GM12891 (cell line): ENCODE results near the gene DHCR7.

ENCODE experiments used
- DNase-seq: peaks from one replicate; pipeline ENCODE4 v3.0.0; 2011; ENCODE audit warnings: low spot score; ENCODE audit not compliant: insufficient read length
- FAIRE-seq: peaks from 2 replicates; lab custom pipeline; 2011; peaks lifted over from hg19 to GRCh38; lab: Jason Lieb, UNC
- PAX5 ChIP-seq: IDR thresholded peaks from 2 replicates; pipeline ENCODE4 v1.6.1; 2011; ENCODE audit warnings: low read length, moderate library complexity, mild to moderate bottlenecking; ENCODE audit not compliant: insufficient read depth, severe bottlenecking
- POLR2A ChIP-seq: IDR thresholded peaks from 2 replicates; pipeline ENCODE4 v1.6.1; 2011; ENCODE audit warnings: low read depth, low read length, control low read depth
- POLR2AphosphoS5 ChIP-seq: IDR thresholded peaks from 2 replicates; pipeline ENCODE4 v1.6.1; 2011; ENCODE audit warnings: low read depth, low read length, control low read depth
- POU2F2 ChIP-seq: IDR thresholded peaks from 2 replicates; pipeline ENCODE4 v1.6.1; 2011; ENCODE audit warnings: low read depth, mild to moderate bottlenecking, control low read depth, low read length, moderate library complexity
- SPI1 ChIP-seq: IDR thresholded peaks from 2 replicates; pipeline ENCODE4 v1.6.1; 2011; ENCODE audit warnings: low read depth, low read length, control low read depth
- TAF1 ChIP-seq: IDR thresholded peaks from 2 replicates; pipeline ENCODE4 v1.6.1; 2011; ENCODE audit warnings: low read depth, low read length, control low read depth

Gene DHCR7

DNA sequence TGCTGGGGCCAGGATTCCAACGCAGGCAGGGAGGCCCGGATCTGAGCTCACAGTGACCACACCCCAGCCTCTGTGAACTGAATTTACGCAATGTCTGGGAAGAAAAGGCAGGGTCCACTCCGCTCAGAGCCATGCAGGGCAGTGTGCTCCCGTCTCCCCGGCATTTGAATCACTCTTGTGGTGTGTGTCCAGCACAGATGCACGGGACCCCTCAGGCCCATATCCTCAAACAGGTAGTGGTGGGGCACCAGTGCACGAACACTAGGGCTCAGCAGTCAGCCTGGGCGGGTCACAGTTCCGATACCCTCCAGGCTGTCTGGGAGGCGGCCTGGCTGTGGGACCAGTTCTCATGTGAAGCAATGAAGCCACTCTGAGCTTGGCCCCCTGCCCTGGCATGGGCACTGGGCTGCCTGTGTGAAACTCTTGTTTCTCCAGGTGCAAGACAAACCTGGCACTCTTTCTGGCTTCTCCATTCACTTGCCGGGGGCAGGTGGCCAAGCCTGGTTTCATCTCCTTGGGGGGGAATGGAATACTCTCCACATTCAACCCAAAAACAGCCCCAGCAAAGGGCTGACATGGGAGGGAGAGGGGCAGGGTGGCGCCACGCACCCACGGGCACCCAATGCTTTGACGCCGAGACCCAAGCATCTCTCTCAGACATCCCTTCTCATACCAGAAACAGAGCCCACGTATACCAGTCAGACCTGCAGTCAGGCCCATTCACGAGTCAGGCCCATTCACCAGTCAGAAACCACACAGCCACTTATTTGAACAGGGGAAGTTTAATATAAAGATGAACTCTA lies 14.3 kb downstream of the DHCR7 start:
- TF ChIP-seq TAF1, result no peak
- no peak for TF ChIP-seq POLR2AphosphoS5
- no peak for TF ChIP-seq POU2F2
- TF ChIP-seq SPI1, result no peak
- no peak for TF ChIP-seq POLR2A
- no peak for TF ChIP-seq PAX5
- FAIRE-seq, result no peak
- no peak for DNase-seq

DNA sequence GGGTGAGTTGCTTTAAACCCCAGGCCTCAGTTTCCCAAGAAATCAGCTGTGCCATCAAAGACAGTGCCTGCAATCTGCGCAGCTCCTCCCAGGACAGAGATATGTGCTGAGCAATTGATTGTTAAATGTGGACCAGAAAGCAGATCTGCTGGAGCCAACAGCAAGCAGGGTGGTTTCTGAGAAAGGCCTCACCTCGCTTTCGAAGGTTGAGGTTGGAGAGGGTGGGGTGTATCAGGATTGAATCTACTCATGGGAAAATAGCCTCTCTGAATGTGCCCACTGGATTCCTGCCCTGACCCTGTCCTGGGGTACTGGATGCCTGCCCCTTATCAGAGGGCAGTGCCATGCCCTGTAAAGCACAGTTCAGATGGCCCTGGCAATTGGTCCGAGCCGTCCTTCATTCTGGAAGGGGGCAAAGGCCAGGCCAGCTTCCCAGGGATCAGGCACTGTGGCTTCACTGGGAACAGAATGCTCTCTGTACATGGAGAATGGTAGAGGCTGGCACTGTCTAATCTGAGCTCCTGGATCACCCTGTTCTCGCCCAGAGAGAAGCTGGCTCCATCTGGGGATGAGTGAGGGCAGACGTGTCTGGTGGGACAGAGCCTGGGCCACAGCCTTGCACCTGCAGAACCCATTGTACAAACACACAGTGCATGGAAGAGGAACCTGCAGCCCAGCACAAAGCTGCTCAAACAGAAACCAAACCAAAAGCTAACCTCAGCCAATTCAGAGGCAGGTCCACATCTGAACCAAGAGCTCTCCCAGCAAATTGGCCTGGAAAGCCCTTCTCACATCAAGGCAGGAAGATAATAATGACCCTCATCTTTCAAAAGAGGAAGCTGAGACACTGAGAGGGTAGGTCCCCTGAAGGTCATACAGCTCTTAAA lies 15.2 kb downstream of the DHCR7 start:
- TF ChIP-seq PAX5, result no peak
- no peak for TF ChIP-seq POU2F2
- TF ChIP-seq SPI1, result no peak
- TF ChIP-seq POLR2A, result no peak
- no peak for TF ChIP-seq POLR2AphosphoS5
- no peak for TF ChIP-seq TAF1
- FAIRE-seq (no peak), DNase-seq (no peak)

DNA sequence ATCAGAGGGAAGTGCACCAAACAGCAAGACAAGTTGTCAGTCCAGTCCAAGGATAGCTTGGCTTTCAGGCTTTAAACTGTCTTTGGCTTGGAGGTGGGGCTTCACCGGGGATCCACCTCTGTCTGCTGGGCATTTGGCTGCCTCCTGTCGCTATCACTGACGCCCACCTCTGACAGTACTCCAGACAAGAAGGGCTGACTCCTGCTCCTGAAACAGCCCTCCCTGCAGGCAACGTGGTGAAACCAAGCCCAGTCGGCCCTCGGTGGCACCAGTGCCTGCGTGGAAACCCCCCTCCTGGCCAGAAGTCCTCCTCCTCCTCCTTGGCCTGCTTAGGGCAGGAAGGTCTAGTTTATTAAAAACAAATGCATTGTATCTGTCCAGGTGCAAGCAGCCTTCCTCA lies 16.9 kb downstream of the DHCR7 start:
- FAIRE-seq, result no peak
- TF ChIP-seq POLR2AphosphoS5 (no peak), POLR2A (no peak), SPI1 (no peak), POU2F2 (no peak), TAF1 (no peak), PAX5 (no peak)

DNA sequence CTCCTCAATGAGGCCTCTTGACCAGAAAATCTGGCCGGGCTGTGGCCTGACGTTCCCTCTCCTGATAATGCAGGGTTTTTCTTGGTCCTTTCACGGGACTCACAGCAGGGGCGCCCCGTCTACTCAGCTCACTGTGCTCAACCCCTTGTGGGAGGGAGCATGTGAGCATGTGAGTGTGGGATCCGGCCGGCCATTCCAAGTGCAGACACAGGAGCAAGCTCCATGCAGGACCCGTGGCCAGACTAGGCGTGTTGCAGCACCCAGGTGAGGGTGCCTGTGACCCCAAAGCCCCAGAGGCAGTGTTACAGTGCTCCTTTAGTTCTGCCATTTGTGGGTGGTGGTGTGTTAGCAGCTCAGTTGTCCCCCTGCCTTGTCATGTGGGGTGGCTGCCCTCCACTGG lies 18.0 kb downstream of the DHCR7 start:
- no peak for TF ChIP-seq SPI1
- TF ChIP-seq POLR2AphosphoS5, result no peak
- no peak for TF ChIP-seq PAX5
- TF ChIP-seq POU2F2, result no peak
- no peak for TF ChIP-seq TAF1
- TF ChIP-seq POLR2A, result no peak
- FAIRE-seq (no peak), DNase-seq (no peak)

More for the DNA sequence above, 16.9 kb downstream of the DHCR7 start:
- DNase-seq, result no peak

DNA sequence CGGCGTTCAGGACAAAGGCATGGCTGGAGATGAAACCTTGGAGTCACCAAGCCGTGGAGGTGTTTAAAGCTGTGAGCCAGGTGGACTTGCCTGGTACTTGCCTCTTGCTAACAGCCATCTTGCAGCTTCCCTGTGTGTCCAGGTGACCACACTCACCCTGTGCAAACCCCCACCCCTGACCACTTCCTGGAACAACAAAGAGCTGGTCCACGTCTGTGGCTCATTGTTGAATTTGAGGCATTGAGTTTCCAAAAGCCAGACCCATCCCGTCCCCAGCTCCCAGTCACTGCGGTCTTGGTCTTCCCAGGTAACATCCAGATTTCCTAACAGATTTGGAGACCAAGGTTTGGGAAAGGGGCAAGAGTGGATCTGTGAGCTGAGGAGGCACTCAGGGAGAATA lies 18.5 kb downstream of the DHCR7 start:
- no peak for FAIRE-seq
- DNase-seq, result no peak
- TF ChIP-seq POU2F2, result no peak
- no peak for TF ChIP-seq TAF1
- TF ChIP-seq POLR2AphosphoS5, result no peak
- no peak for TF ChIP-seq PAX5
- no peak for TF ChIP-seq POLR2A
- no peak for TF ChIP-seq SPI1

DNA sequence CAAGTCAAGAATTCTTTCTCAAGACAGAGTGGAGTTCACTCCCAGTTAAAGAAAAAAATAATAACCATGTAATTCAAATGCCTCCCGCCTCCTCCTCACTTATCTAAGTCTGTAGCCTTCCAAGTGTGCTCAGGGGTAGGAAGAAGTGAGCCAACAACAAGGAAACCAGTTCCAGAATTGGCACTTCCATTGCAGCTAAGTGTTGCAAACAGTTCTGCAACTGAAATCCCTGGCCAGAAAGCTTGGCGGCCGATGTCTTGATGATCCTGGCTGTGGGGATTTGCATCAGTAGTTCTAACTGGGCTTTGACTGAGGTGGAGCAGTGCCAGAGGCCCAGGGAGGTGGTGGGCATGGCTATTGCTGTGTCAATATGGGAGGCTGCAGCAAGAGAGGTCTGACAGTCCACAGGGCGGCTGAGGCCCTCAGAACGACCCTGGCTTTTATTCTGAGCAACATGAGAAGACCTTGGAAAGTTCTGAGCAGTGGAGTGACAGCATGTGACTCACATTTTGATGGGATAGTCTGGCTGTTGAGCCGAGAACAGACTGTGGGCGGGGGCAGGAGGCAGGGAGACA lies 19.2 kb downstream of the DHCR7 start:
- DNase-seq (no peak), FAIRE-seq (no peak)
- TF ChIP-seq PAX5 (no peak), POLR2A (no peak), POLR2AphosphoS5 (no peak), SPI1 (no peak), TAF1 (no peak), POU2F2 (no peak)

DNA sequence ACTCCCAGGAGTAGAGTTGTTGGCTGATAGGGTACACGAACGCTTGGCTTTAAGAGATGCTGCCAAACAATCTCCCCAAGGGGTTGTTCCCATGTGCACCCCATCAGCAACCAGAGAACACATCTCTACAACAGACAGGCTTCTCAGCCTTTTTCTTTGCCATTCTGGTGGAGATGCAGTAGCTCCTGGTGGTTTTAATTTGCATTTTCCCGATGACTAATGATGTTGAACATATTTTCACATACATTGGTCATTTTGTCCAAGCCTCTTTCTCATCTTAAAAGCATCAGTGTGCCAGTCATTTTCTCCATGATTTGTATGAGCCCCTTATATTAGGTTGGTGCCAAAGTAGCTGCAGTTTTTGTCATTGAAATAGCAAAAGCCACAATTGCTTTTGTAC lies 21.8 kb downstream of the DHCR7 start:
- FAIRE-seq (peak; percentile 50), DNase-seq (no peak)
- TF ChIP-seq POU2F2 (no peak), SPI1 (no peak), TAF1 (no peak), POLR2A (no peak), POLR2AphosphoS5 (no peak), PAX5 (no peak)

DNA sequence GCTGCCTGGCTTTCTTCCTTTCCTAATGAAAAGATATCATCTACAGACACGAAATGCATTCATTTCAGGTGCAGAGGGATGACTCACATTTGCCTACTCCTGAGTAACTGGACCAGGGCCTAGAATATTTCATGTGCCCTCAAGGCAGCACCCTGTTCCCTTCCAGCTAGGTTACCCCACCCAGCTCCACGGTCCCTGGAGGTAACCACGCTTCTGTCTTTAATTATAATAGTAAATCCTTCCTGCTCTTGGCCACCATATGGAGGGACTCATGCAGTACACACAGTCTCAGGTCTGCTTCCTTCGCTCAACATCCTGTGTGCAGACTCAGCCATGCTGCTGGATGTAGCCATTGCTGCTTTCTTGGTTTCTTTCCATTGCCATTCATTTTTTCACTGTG lies 22.3 kb downstream of the DHCR7 start:
- TF ChIP-seq POU2F2 (no peak), PAX5 (no peak), POLR2AphosphoS5 (no peak), TAF1 (no peak), SPI1 (no peak), POLR2A (no peak)
- no peak for DNase-seq
- FAIRE-seq, result peak; percentile 83

DNA sequence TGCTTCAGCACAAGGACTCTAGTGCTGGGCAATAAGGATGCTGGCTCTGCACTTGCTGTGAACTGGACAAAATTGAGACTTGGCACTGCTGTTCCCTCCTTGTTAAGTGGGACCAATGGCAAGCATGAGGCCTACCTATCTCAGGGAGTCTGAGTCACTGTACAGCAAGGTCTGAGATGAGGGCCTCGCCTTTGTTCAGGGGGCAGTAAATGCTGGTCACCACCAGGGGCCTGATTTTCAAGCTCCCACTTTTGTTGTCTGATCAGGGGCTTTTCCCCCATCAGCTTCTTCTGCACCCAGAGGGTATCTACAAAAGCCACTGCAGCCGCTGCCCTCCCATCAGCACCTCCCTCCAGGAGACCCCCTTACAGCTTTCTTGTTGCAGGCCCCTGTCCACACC lies 22.8 kb downstream of the DHCR7 start:
- TF ChIP-seq POLR2AphosphoS5, result no peak
- TF ChIP-seq SPI1, result no peak
- TF ChIP-seq PAX5, result no peak
- no peak for TF ChIP-seq POU2F2
- TF ChIP-seq TAF1, result no peak
- no peak for TF ChIP-seq POLR2A
- FAIRE-seq (no peak), DNase-seq (no peak)
